NCI-H146 (cell line): ENCODE results near the gene RMRP.
A peak's percentile ranks its signal among the peaks of the same experiment; 100 is the strongest.

Experiments used
- DNase-seq: peaks from one replicate; lab custom pipeline; 2025; lab: John Stamatoyannopoulos, UW

The RMRP gene

DNA sequence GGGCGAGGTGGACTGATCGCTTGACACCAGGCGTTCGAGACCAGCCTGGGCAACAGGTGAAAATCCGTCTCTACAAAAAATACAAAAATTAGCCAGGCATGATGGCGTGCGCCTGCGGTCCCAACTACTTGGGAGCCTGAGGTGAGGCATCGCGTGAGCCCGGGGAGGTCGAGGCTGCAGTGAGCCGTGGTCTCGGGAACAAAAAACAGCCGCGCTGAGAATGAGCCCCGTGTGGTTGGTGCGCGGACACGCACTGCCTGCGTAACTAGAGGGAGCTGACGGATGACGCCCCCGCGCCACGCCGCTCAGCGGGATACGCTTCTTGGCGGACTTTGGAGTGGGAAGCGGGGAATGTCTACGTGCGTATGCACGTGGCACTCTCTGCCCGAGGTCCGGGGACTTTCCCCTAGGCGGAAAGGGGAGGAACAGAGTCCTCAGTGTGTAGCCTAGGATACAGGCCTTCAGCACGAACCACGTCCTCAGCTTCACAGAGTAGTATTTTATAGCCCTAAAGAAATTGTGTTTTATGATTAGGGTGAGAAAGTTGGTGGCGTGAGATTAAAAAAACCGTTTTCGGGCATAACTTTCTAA is at the start of gene RMRP:
Gene RMRP, minus strand, starts transcription at position 474 of the 591 bp plus-strand sequence.
- peak; percentile 99 for DNase-seq

DNA sequence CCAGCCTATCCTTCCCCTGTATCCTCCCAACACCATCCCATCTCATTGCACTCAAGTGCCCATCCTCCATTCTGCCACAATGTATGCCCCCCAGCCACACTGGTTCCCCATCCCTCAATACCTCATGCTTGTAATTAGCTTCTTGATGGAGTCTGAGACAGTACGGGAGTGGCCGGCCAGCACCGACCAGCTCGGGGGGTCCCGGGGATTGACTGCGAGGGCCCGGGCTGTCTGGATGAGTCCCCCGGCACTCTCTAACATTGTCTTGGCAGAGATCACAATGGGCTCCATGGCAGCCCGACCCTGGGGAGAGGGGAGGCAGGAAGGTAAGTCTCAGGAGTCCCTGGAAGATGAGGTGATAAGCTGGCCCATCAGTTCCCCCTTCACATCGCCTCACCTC is 49.1 kb upstream of the RMRP start:
- DNase-seq, result no peak

- no peak for DNase-seq
Observed at GRCh38 chr9:35705836-35706430, 48.1 kb upstream of the RMRP start.

DNA sequence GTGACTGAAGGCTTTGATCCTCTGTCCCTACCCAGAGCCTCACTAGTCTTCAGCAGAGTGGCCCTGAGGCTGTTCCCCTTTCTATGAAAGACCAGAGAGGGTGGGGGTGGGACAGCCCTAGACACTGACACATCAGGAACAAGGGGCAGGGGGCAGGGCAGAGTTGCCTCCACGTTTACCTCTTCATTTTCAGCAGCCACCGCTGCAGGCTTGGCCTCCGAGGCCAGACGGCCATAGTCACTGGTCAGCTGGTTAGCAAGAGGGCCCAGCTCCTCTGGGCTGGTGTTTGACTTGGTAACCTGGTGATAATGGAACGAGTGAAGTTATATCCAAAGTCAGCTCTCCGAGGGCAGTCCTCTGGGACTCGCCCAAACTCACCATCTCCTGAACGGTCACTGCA is 47.6 kb upstream of the RMRP start:
- no peak for DNase-seq

DNA sequence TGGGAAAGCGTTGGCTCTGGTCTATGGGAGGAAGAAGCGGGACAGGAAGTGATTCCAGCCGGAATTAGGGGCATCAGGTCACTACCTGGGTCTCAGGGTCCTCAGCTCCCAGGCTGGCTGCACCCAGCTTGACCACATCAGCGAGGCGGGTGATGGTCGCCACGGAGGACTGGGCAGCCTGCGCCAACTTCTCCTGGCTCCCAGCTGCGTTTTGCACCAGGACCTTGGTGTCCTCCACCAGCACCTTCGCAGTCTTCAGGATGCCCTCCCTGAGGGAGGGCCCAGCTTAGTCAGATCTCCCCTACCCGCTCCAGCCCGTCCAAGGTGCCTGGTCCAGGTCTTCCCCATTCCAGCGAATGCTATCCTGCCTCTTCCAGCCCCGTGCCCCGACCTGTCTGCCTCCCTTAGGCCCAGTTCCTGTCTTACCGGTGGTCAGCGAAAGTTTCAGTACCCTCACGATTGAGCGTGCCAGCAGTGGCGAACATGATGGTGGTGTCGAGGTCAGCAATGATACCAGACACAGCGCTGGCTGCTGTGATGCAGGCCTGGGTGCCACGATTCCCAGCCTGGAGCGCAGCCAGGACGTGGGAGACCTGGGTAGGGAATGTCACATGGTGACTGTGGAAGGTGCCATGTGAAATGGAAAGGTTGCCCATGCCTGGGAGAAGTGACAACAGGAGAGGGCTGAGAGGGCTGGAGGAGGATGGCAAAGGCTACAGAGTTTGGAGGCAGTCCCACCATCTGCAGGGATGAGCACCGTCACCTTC is 46.3 kb upstream of the RMRP start:
- no peak for DNase-seq

GRCh38 chr9:35702696-35703095 is 44.9 kb upstream of the RMRP start:
- no peak for DNase-seq

- DNase-seq, result no peak
Observed at GRCh38 chr9:35700942-35701341, 43.1 kb upstream of the RMRP start.

DNA sequence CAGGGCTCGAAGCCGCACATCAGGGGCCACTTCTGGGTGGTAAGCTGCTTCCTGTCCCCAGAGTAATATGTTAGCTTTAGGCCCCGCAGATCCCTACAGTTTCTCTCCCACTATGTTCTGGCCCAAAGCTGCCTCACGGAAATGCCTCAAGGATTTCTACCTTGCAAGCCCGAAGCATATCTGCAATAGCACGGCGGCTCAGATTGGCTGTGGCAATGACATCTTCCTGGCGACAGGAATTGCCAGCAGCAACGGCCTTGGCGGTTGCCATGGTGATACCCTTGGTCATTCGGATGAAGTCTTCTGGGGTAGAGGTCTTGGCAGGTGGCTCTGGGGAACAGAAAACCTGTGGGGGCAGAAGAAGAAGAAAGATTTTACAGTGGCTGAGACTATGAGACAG is 42.2 kb upstream of the RMRP start:
- no peak for DNase-seq

- no peak for DNase-seq
Observed at GRCh38 chr9:35698231-35698630, 40.4 kb upstream of the RMRP start.

DNA sequence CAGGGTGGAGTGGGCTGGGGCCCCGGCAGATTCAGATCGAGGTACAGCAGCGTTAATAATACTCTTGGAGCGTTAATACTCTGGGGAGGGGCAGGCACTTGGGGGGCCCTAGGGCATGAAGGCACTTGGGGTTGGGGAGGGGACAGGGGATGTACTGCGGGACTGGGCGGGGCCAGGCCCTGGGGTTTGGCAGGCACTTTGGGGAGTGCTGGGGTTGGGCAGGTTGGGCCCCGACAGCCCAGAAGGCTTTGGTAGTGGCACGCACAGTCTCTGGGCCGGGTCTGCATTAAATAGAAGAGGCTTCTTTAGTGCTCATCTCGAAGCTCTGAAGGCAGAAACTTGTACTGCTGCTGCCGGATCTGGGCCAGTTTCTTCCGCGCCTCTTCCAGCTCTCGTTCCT is 39.7 kb upstream of the RMRP start:
- DNase-seq, result no peak

GRCh38 chr9:35696520-35697215 is 38.8 kb upstream of the RMRP start:
- DNase-seq, result peak; percentile 57

- no peak for DNase-seq
Observed at GRCh38 chr9:35695943-35696401, 38.2 kb upstream of the RMRP start.

GRCh38 chr9:35691757-35692301 is 34.0 kb upstream of the RMRP start:
- DNase-seq, result no peak

- DNase-seq, result no peak
Observed at GRCh38 chr9:35691334-35691650, 33.5 kb upstream of the RMRP start.

GRCh38 chr9:35690614-35691333 is 33.0 kb upstream of the RMRP start:
- peak; percentile 68 for DNase-seq

DNA sequence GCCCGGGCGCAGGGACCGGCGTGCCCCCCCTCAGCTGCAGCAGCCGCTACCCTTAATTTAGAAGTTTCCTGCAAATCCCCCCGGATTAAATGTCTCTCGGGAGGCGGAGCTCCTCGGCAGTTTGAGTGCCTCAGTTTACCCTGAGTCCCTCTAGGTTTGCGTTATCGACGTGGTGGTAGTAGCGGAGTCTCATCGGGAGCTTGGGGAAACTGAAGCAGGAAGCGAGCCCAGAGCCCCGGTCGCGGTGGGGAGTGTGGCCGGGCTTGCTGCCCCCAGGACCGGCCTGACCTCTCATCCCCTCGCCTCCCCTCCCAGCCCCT is 32.4 kb upstream of the RMRP start:
- DNase-seq, result peak; percentile 52

DNA sequence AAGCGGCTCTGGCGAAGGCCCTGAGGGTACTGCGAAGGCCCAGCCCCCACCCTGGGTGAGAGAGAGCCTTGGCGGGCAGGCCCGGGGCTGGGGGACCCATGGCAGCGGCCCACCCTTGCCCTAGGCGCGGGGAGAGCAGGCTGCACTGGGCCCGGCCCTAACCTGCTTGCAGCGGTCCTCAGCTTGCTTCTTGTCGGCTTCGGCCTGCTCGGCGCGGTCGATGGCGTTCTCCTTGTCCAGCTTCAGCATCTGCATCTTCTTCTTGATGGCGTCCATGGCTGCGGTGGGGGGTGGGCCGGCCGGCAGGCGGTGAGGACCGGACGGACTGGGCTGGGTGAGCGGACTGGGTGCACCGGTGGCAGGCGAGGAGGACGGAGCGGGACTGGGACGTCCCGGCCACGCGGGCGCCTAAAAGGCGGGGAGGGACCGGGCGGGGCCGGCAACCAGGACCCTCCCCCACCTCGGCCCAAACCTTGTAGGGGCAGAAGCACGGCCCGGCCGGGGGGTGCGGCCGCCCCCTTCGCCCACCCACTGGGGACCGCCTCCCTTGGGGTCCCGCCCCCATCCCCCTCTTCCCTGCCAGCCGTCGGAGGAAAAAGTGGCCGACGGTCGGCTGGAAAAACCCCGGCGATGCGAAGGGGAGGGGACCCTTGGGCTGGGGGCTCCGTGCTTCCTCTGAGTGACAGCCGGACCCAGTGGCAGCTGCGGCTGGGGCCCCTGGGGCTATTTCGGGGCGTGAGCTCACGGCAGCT is 31.9 kb upstream of the RMRP start, which contains the start of gene TPM2:
Gene TPM2, minus strand, starts transcription at position 384 of the 752 bp plus-strand sequence. Its CDS starts 108 bp downstream, at position 276.
- DNase-seq, result peak; percentile 50

DNA sequence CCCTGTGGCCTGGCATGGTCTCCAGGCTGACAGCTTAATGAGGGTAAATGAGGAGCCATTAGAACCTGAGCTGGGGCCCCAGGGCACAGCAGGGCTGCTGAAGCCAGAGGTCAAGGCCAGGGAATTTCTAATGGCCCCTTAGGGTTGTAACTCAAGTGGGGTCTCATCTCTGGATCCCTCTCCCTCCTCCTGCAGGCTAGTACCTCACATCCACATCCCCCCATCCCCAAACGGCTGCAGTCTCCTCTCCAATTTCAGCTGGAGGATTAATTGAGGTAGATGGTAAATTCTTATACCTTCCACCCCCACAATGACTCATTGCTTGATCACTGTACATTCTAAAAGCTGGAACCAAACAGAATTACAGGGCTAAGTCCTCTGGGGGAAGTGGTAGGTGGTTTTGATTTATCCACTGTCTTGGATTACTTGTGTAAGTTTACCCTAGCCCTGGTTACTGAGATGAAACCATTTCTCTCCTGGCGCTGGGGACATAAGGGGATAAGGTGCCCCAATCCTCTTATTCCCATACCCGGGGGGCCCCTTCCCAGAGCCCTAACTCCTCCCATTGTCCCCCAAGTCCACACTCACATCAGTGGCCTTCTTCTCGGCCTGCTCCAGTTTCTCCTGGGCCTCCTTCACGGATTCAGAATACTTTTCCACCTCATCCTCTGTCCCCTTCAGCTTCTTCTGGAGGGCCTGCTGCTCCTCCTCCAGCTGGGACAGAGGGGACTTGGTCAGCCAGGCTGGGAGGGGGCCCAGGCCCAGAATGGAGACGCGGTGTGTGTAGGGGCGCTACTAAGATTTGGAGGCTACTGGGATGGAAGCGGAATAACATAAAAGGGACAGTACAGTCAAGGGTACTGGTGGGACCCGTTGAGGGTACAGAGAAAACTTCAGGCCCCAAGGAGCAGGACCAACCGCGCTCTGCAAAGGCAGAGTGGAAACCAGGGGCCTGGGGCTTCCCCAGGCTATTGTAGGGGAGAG is 31.0 kb upstream of the RMRP start:
- DNase-seq, result no peak

GRCh38 chr9:35687972-35688557 is 30.2 kb upstream of the RMRP start:
- no peak for DNase-seq

DNA sequence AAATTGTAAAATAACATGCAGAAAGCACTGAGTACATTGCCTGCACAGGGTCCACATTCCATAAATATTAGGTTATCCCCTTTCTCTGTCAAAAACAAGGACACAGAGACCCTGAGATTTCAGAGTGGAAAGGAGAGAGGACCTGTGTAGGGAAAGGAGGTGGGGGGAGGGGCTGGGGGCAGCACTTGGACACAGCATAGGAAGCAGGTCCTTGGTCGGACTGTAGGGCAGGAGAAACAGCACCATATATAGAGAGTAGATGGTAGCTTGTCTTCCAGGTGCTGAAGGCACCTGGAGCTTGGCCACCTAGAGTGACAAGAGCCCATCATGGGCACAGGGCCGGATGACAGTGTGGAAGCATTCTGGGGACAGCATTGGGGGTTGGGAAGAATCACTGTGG is 29.5 kb upstream of the RMRP start:
- DNase-seq, result no peak
